Measurements from ENCODE around the gene CDH4.

Gene CDH4

GRCh38 chr20:61314326-61315010, 62.4 kb downstream of the CDH4 start:
- DNase-seq (ENCODE audit: low read depth, low spot score), result no peak
- no peak overlapping the region for H3K4me3 ChIP-seq (ENCODE audit: low read depth, low read length)
- TF ChIP-seq CTCF (IDR thresholded peaks at IDR 0.05; ENCODE audit: low read depth, low read length), result no peak
- in situ Hi-C loops (cut with HindIII; ENCODE audit: low sequenced_read_pairs), result no loop called here

GRCh38 chr20:61315319-61315718, 63.3 kb downstream of the CDH4 start:
- no peak overlapping the region for H3K4me3 ChIP-seq (ENCODE audit: low read depth, low read length)
- in situ Hi-C loops (cut with HindIII; ENCODE audit: low sequenced_read_pairs), result no loop called here
- DNase-seq (ENCODE audit: low read depth, low spot score), result no peak
- TF ChIP-seq CTCF (IDR thresholded peaks at IDR 0.05; ENCODE audit: low read depth, low read length), result no peak

- in situ Hi-C loops (cut with HindIII; ENCODE audit: low sequenced_read_pairs), result no loop called here
- no peak overlapping the region for H3K4me3 ChIP-seq (ENCODE audit: low read depth, low read length)
- DNase-seq (ENCODE audit: low read depth, low spot score), result no peak
- no peak for TF ChIP-seq CTCF (IDR thresholded peaks at IDR 0.05; ENCODE audit: low read depth, low read length)
These were observed 64.3 kb downstream of the CDH4 start for GRCh38 chr20:61316346-61316745.

- no peak for TF ChIP-seq CTCF (IDR thresholded peaks at IDR 0.05; ENCODE audit: low read depth, low read length)
- in situ Hi-C loops (cut with HindIII; ENCODE audit: low sequenced_read_pairs), result no loop called here
- H3K4me3 ChIP-seq (ENCODE audit: low read depth, low read length), result no peak overlapping the region
- no peak for DNase-seq (ENCODE audit: low read depth, low spot score)
These were observed 66.0 kb downstream of the CDH4 start for GRCh38 chr20:61317966-61318530.

GRCh38 chr20:61320691-61321425, 68.8 kb downstream of the CDH4 start:
- no peak for DNase-seq (ENCODE audit: low read depth, low spot score)
- no peak overlapping the region for H3K4me3 ChIP-seq (ENCODE audit: low read depth, low read length)
- in situ Hi-C loops (cut with HindIII; ENCODE audit: low sequenced_read_pairs), result no loop called here
- TF ChIP-seq CTCF (IDR thresholded peaks at IDR 0.05; ENCODE audit: low read depth, low read length), result no peak

GRCh38 chr20:61321481-61321880, 69.4 kb downstream of the CDH4 start:
- no peak for TF ChIP-seq CTCF (IDR thresholded peaks at IDR 0.05; ENCODE audit: low read depth, low read length)

More at GRCh38 chr20:61321481-61321880, 69.4 kb downstream of the CDH4 start:
- in situ Hi-C loops (cut with HindIII; ENCODE audit: low sequenced_read_pairs), result no loop called here
- H3K4me3 ChIP-seq (ENCODE audit: low read depth, low read length), result no peak overlapping the region
- no peak for DNase-seq (ENCODE audit: low read depth, low spot score)

Measured in astrocyte of the spinal cord (primary cell).